ENCODE measurements around the gene CARS2. TPM values are rescaled to one million over a fixed set of nuclear protein-coding genes. Genes with fewer than 3 reads are reported as not detected.
A peak's percentile ranks its signal among the peaks of the same experiment; 100 is the strongest.

CARS2 gene
- total and polyA plus RNA-seq, 4 experiments from 2014 or later = 36.0 to 102 (median 79.6) TPM

GRCh38 chr13:110627351-110627750 is 78.6 kb downstream of the CARS2 start:
- intact Hi-C loops (cut with micrococcal nuclease) = no loop called here
- Histone ChIP-seq H3K4me1 (ENCODE audit: insufficient read depth, low read length) (peaks cover 14% of the 10 kb centered on the region), H3K36me3 (ENCODE audit: insufficient read depth, low read length) (peaks cover 20% of the 10 kb centered on the region), H3K27me3 (ENCODE audit: insufficient read depth, low read length) (no peaks in the 10 kb centered on the region), H3K9me3 (ENCODE audit: control insufficient read depth in 1 of 2, low read length in 2 of 2) (no peaks in the 10 kb centered on the region), H3K4me3 (ENCODE audit: low read length in 2 of 2) (no peak overlapping the region), H3K27ac (ENCODE audit: low read depth, low read length) (no peak overlapping the region)
- CTCF ChIA-PET (ENCODE audit: partially characterized antibody) = no interaction called here
- no peaks in the 10 kb centered on the region for H3K9me3 Mint-ChIP-seq
- H3K36me3 Mint-ChIP-seq = peaks cover 31 to 70% of the 10 kb centered on the region in 2 donors
- no peaks in the 10 kb centered on the region for H3K27me3 Mint-ChIP-seq
- no peak for DNase-seq
- peaks cover 30 to 63% (median 50%) of the 10 kb centered on the region in 4 donors for H3K4me1 Mint-ChIP-seq
- peak overlapping the region in 6 of 7 donors; percentile 23 to 74 (median 48) for H3K27ac Mint-ChIP-seq
- H3K4me3 Mint-ChIP-seq = no peak overlapping the region
- POLR2A ChIA-PET (ENCODE audit: partially characterized antibody) = no interaction called here

GRCh38 chr13:110626521-110626920 is 79.4 kb downstream of the CARS2 start:
- no peaks in the 10 kb centered on the region for H3K27me3 Mint-ChIP-seq
- Histone ChIP-seq H3K27me3 (ENCODE audit: insufficient read depth, low read length) (no peaks in the 10 kb centered on the region), H3K4me3 (ENCODE audit: low read length in 2 of 2) (no peak overlapping the region), H3K9me3 (ENCODE audit: control insufficient read depth in 1 of 2, low read length in 2 of 2) (no peaks in the 10 kb centered on the region), H3K36me3 (ENCODE audit: insufficient read depth, low read length) (peaks cover 20% of the 10 kb centered on the region), H3K27ac (ENCODE audit: low read depth, low read length) (no peak overlapping the region), H3K4me1 (ENCODE audit: insufficient read depth, low read length) (peaks cover 14% of the 10 kb centered on the region)
- DNase-seq = no peak
- peak overlapping the region in 2 of 7 donors; percentile 1 to 62 for H3K27ac Mint-ChIP-seq
- peaks cover 34 to 67% of the 10 kb centered on the region in 2 donors for H3K36me3 Mint-ChIP-seq
- ChIA-PET POLR2A (ENCODE audit: partially characterized antibody) (no interaction called here), CTCF (ENCODE audit: partially characterized antibody) (no interaction called here)
- intact Hi-C loops (cut with micrococcal nuclease) = no loop called here
- H3K4me1 Mint-ChIP-seq = peaks cover 34 to 65% (median 48%) of the 10 kb centered on the region in 4 donors
- no peaks in the 10 kb centered on the region for H3K9me3 Mint-ChIP-seq
- H3K4me3 Mint-ChIP-seq = no peak overlapping the region

- Histone ChIP-seq H3K4me3 (ENCODE audit: low read length in 2 of 2) (no peak overlapping the region), H3K4me1 (ENCODE audit: insufficient read depth, low read length) (peaks cover 14% of the 10 kb centered on the region), H3K27me3 (ENCODE audit: insufficient read depth, low read length) (no peaks in the 10 kb centered on the region), H3K9me3 (ENCODE audit: control insufficient read depth in 1 of 2, low read length in 2 of 2) (no peaks in the 10 kb centered on the region), H3K36me3 (ENCODE audit: insufficient read depth, low read length) (peaks cover 20% of the 10 kb centered on the region), H3K27ac (ENCODE audit: low read depth, low read length) (no peak overlapping the region)
- CTCF ChIA-PET (ENCODE audit: partially characterized antibody) = no interaction called here
- Mint-ChIP-seq H3K27me3 (no peaks in the 10 kb centered on the region), H3K4me1 (peaks cover 32 to 65% (median 45%) of the 10 kb centered on the region in 4 donors), H3K27ac (peak overlapping the region in 5 of 7 donors; percentile 33 to 78 (median 60)), H3K4me3 (no peak overlapping the region), H3K9me3 (no peaks in the 10 kb centered on the region), H3K36me3 (peaks cover 30 to 65% of the 10 kb centered on the region in 2 donors)
- intact Hi-C loops (cut with micrococcal nuclease) = no loop called here
- POLR2A ChIA-PET (ENCODE audit: partially characterized antibody) = no interaction called here
- DNase-seq = no peak
Observed at GRCh38 chr13:110625771-110626321, 80.1 kb downstream of the CARS2 start.

GRCh38 chr13:110624766-110625756 is 80.9 kb downstream of the CARS2 start:
- Mint-ChIP-seq H3K9me3 (no peaks in the 10 kb centered on the region), H3K4me3 (no peak overlapping the region), H3K4me1 (peaks cover 29 to 63% (median 39%) of the 10 kb centered on the region in 4 donors), H3K27ac (peak overlapping the region in 4 of 7 donors; percentile 33 to 78 (median 56)), H3K27me3 (no peaks in the 10 kb centered on the region), H3K36me3 (peaks cover 27 to 58% of the 10 kb centered on the region in 2 donors)
- H3K4me3 ChIP-seq (ENCODE audit: low read length in 2 of 2) = no peak overlapping the region
- H3K9me3 ChIP-seq (ENCODE audit: control insufficient read depth in 1 of 2, low read length in 2 of 2) = no peaks in the 10 kb centered on the region
- no peaks in the 10 kb centered on the region for H3K27me3 ChIP-seq (ENCODE audit: insufficient read depth, low read length)
- ChIA-PET CTCF (ENCODE audit: partially characterized antibody) (no interaction called here), POLR2A (ENCODE audit: partially characterized antibody) (no interaction called here)
- intact Hi-C loops (cut with micrococcal nuclease) = no loop called here
- DNase-seq = no peak
- H3K36me3 ChIP-seq (ENCODE audit: insufficient read depth, low read length) = peaks cover 20% of the 10 kb centered on the region
- peaks cover 14% of the 10 kb centered on the region for H3K4me1 ChIP-seq (ENCODE audit: insufficient read depth, low read length)
- no peak overlapping the region for H3K27ac ChIP-seq (ENCODE audit: low read depth, low read length)

GRCh38 chr13:110620596-110620995 is 85.3 kb downstream of the CARS2 start:
- Histone ChIP-seq H3K4me1 (ENCODE audit: insufficient read depth, low read length) (peaks cover 14% of the 10 kb centered on the region), H3K27me3 (ENCODE audit: insufficient read depth, low read length) (no peaks in the 10 kb centered on the region), H3K9me3 (ENCODE audit: control insufficient read depth in 1 of 2, low read length in 2 of 2) (no peaks in the 10 kb centered on the region), H3K27ac (ENCODE audit: low read depth, low read length) (no peak overlapping the region), H3K4me3 (ENCODE audit: low read length in 2 of 2) (no peak overlapping the region), H3K36me3 (ENCODE audit: insufficient read depth, low read length) (peaks cover 15% of the 10 kb centered on the region)
- Mint-ChIP-seq H3K4me3 (no peak overlapping the region), H3K9me3 (no peaks in the 10 kb centered on the region), H3K27ac (no peak overlapping the region), H3K4me1 (peaks cover 30 to 64% (median 37%) of the 10 kb centered on the region in 4 donors), H3K36me3 (peaks cover 9 to 27% of the 10 kb centered on the region in 2 donors), H3K27me3 (no peaks in the 10 kb centered on the region)
- DNase-seq = no peak
- ChIA-PET CTCF (ENCODE audit: partially characterized antibody) (interaction anchor here (1.2 kb wide), 1 partner anchor 165 kb away, joined by 3 read pairs; no protein-coding TSS in a partner anchor), POLR2A (ENCODE audit: partially characterized antibody) (no interaction called here)
- intact Hi-C loops (cut with micrococcal nuclease) = no loop called here

GRCh38 chr13:110618780-110619179 is 87.1 kb downstream of the CARS2 start:
- POLR2A ChIA-PET (ENCODE audit: partially characterized antibody) = no interaction called here
- intact Hi-C loops (cut with micrococcal nuclease) = loop anchor here (10.0 kb wide), 2 partner anchors 164 to 296 kb away; partner anchors contain the start of gene ANKRD10
- CTCF ChIA-PET (ENCODE audit: partially characterized antibody) = interaction anchor here (0.9 to 1.2 kb wide), 2 partner anchors 25 to 163 kb away, joined by 3 to 5 read pairs; no protein-coding TSS in a partner anchor
- no peak overlapping the region for H3K27ac Mint-ChIP-seq
- H3K4me3 ChIP-seq (ENCODE audit: low read length in 2 of 2) = no peak overlapping the region
- no peaks in the 10 kb centered on the region for H3K27me3 Mint-ChIP-seq
- no peaks in the 10 kb centered on the region for H3K9me3 ChIP-seq (ENCODE audit: control insufficient read depth in 1 of 2, low read length in 2 of 2)
- peak overlapping the region in 1 of 8 donors; percentile 46 for H3K4me3 Mint-ChIP-seq
- H3K36me3 Mint-ChIP-seq = peaks cover 9 to 24% of the 10 kb centered on the region in 2 donors
- H3K36me3 ChIP-seq (ENCODE audit: insufficient read depth, low read length) = peaks cover 5% of the 10 kb centered on the region
- no peak overlapping the region for H3K27ac ChIP-seq (ENCODE audit: low read depth, low read length)
- no peak for DNase-seq
- peaks cover 32 to 71% (median 41%) of the 10 kb centered on the region in 4 donors for H3K4me1 Mint-ChIP-seq
- H3K27me3 ChIP-seq (ENCODE audit: insufficient read depth, low read length) = no peaks in the 10 kb centered on the region
- peaks cover 0 to 2% (median 0%) of the 10 kb centered on the region in 8 donors for H3K9me3 Mint-ChIP-seq
- H3K4me1 ChIP-seq (ENCODE audit: insufficient read depth, low read length) = peaks cover 17% of the 10 kb centered on the region

GRCh38 chr13:110618167-110618566 is 87.7 kb downstream of the CARS2 start:
- H3K27me3 ChIP-seq (ENCODE audit: insufficient read depth, low read length) = no peaks in the 10 kb centered on the region
- H3K4me1 Mint-ChIP-seq = peaks cover 32 to 71% (median 41%) of the 10 kb centered on the region in 4 donors
- ChIA-PET CTCF (ENCODE audit: partially characterized antibody) (interaction anchor here (1.2 kb wide), 1 partner anchor 162 kb away, joined by 5 read pairs; no protein-coding TSS in a partner anchor), POLR2A (ENCODE audit: partially characterized antibody) (no interaction called here)
- H3K9me3 ChIP-seq (ENCODE audit: control insufficient read depth in 1 of 2, low read length in 2 of 2) = no peaks in the 10 kb centered on the region
- peaks cover 0 to 2% (median 0%) of the 10 kb centered on the region in 8 donors for H3K9me3 Mint-ChIP-seq
- peak overlapping the region in 2 of 8 donors; percentile 33 to 46 for H3K4me3 Mint-ChIP-seq
- intact Hi-C loops (cut with micrococcal nuclease) = loop anchor here (10.0 kb wide), 2 partner anchors 163 to 297 kb away; partner anchors contain the start of gene ANKRD10
- no peak for DNase-seq
- peak overlapping the region in 2 of 7 donors; percentile 24 to 29 for H3K27ac Mint-ChIP-seq
- H3K4me3 ChIP-seq (ENCODE audit: low read length in 2 of 2) = no peak overlapping the region
- H3K27ac ChIP-seq (ENCODE audit: low read depth, low read length) = no peak overlapping the region
- no peaks in the 10 kb centered on the region for H3K27me3 Mint-ChIP-seq
- peaks cover 8 to 19% of the 10 kb centered on the region in 2 donors for H3K36me3 Mint-ChIP-seq
- H3K4me1 ChIP-seq (ENCODE audit: insufficient read depth, low read length) = peaks cover 17% of the 10 kb centered on the region
- peaks cover under 1% of the 10 kb centered on the region for H3K36me3 ChIP-seq (ENCODE audit: insufficient read depth, low read length)

Measured in CD4-positive, alpha-beta memory T cell (primary cell).